Progenitor cell of endocrine pancreas (in vitro differentiated cells): ENCODE results near the gene GPSM3. TPM values are rescaled to one million over a fixed set of nuclear protein-coding genes. Genes with fewer than 3 reads are reported as not detected.

ENCODE experiments used
- DNase-seq: peaks from one replicate; pipeline ENCODE4 v3.0.0; 2021; ENCODE audit warnings: low spot score; ENCODE audit not compliant: unreplicated experiment
- H3K27ac Mint-ChIP-seq: 2 replicates; pipeline ENCODE4 v1.8.0; 2021; ENCODE audit warnings: mild to moderate bottlenecking, moderate library complexity, mixed read lengths
- H3K27me3 Mint-ChIP-seq: 2 replicates; pipeline ENCODE4 v1.8.0; 2021; ENCODE audit warnings: mixed read lengths
- H3K36me3 Mint-ChIP-seq: 2 replicates; pipeline ENCODE4 v1.8.0; 2022; ENCODE audit warnings: mixed read lengths; ENCODE audit not compliant: insufficient read depth
- H3K4me1 Mint-ChIP-seq: 2 replicates; pipeline ENCODE4 v1.8.0; 2021; ENCODE audit warnings: low read depth, mixed read lengths
- H3K4me3 Mint-ChIP-seq: 2 replicates; pipeline ENCODE4 v1.8.0; 2021; ENCODE audit warnings: low read depth, mild to moderate bottlenecking, moderate library complexity, mixed read lengths
- H3K9me3 Mint-ChIP-seq: 2 replicates; pipeline ENCODE4 v1.8.0; 2021; ENCODE audit warnings: low read depth, mixed read lengths
- CTCF ChIP-seq: fragments of 200-600 bp; sonication (generic); IDR thresholded peaks from one replicate; pipeline ENCODE4 v1.5.0; 2021; ENCODE audit warnings: antibody characterized with exemption, mild to moderate bottlenecking; ENCODE audit not compliant: unreplicated experiment
- total RNA-seq: library from RNA; stranded (reverse); gene quantifications from 2 replicates; pipeline ENCODE4 v1.2.1, GENCODE V29; 2021

The GPSM3 gene
- total RNA-seq, 1 donor from 2014 or later: 6.5 TPM

- Mint-ChIP-seq H3K4me3 (peak overlapping the region; percentile 41), H3K9me3 (no peaks in the 10 kb centered on the region), H3K4me1 (peaks cover 38% of the 10 kb centered on the region), H3K27me3 (no peaks in the 10 kb centered on the region), H3K36me3 (peaks cover 39% of the 10 kb centered on the region), H3K27ac (peak overlapping the region; percentile 96)
- no peak for TF ChIP-seq CTCF
- DNase-seq: no peak
These were observed 24.6 kb downstream of the GPSM3 start for GRCh38 chr6:32167761-32168262.

GRCh38 chr6:32167154-32167760 lies 25.2 kb downstream of the GPSM3 start:
- Mint-ChIP-seq H3K36me3 (peaks cover 44% of the 10 kb centered on the region), H3K4me1 (peaks cover 35% of the 10 kb centered on the region)

GRCh38 chr6:32166411-32167061 lies 25.9 kb downstream of the GPSM3 start:
- DNase-seq: no peak
- Mint-ChIP-seq H3K4me3 (no peak overlapping the region), H3K36me3 (peaks cover 47% of the 10 kb centered on the region)

More at GRCh38 chr6:32167154-32167760, 25.2 kb downstream of the GPSM3 start:
- DNase-seq: no peak
- Mint-ChIP-seq H3K9me3 (no peaks in the 10 kb centered on the region), H3K27ac (peak overlapping the region; percentile 96), H3K27me3 (no peaks in the 10 kb centered on the region), H3K4me3 (peak overlapping the region; percentile 41)
- TF ChIP-seq CTCF: no peak

DNA sequence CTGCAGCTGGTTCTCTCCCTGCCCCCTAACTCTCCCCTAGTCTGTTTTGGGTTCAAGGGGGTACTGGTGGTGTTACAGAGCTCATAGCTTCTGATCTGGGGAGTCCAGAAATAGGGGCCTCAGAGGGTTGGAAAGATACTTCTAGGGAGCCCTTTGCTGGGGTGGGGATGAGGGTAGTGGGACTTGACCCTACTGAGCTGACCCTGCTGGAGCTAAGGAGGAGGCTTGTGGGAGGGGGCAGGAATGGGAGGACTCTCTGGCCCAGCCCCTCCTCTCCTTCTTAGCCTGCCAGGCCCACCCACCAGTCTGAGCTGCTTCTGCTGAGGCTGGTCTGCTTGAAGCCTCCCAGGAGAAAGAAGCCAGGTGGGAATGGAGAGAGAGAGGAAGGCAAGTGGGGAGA lies 28.1 kb downstream of the GPSM3 start, which contains the start of gene EGFL8:
Gene EGFL8, plus strand, starts transcription at position 301 of the 400 bp plus-strand sequence. CDS start 1,571 bp downstream, outside the sequence.
- H3K27ac Mint-ChIP-seq: peak within 1 kb of the TSS; percentile 74
- TF ChIP-seq CTCF: no peak
- DNase-seq: no peak

More at GRCh38 chr6:32166411-32167061, 25.9 kb downstream of the GPSM3 start:
- peak overlapping the region; percentile 96 for H3K27ac Mint-ChIP-seq
- no peak for TF ChIP-seq CTCF
- no peaks in the 10 kb centered on the region for H3K27me3 Mint-ChIP-seq
- H3K9me3 Mint-ChIP-seq: no peaks in the 10 kb centered on the region
- peaks cover 35% of the 10 kb centered on the region for H3K4me1 Mint-ChIP-seq

GRCh38 chr6:32163559-32164258 lies 28.7 kb downstream of the GPSM3 start:
- Mint-ChIP-seq H3K4me1 (peaks cover 24% of the 10 kb centered on the region), H3K4me3 (no peak overlapping the region), H3K27ac (no peak overlapping the region), H3K9me3 (no peaks in the 10 kb centered on the region), H3K27me3 (no peaks in the 10 kb centered on the region), H3K36me3 (peaks cover 25% of the 10 kb centered on the region)
- no peak for TF ChIP-seq CTCF
- DNase-seq: no peak

More for the DNA sequence above, 28.1 kb downstream of the GPSM3 start, which contains the start of gene EGFL8:
- H3K36me3 Mint-ChIP-seq: peaks cover 28% of the 10 kb centered on the region
- H3K9me3 Mint-ChIP-seq: no peaks in the 10 kb centered on the region
- H3K4me3 Mint-ChIP-seq: no peak within 1 kb of the TSS
- peaks cover 28% of the 10 kb centered on the region for H3K4me1 Mint-ChIP-seq
- no peaks in the 10 kb centered on the region for H3K27me3 Mint-ChIP-seq
